ENCODE results near the gene ZNF227. TPM values are rescaled to one million over a fixed set of nuclear protein-coding genes. Genes with fewer than 3 reads are reported as not detected.

Gene ZNF227
- total RNA-seq, result 16.2 and 18.4 TPM in 2 replicates

GRCh38 chr19:44212250-44212865, at the start of gene ZNF227:
TSS of gene ZNF227 (plus strand) at chr19:44212532. CDS start at chr19:44217793, 5,261 bp downstream.

GRCh38 chr19:44164673-44165512, 47.4 kb upstream of the ZNF227 start, which contains the start of gene ZNF226:
TSS of gene ZNF226 (plus strand) at chr19:44165100. CDS start at chr19:44170081, 4,981 bp downstream.

Other genes starting within 250 kb of the ZNF227 start
- 8.1 and 8.4 TPM in 2 replicates for gene ZNF155, start 228.3 kb upstream of the ZNF227 start, total RNA-seq
- gene ZNF230, start 209.6 kb upstream of the ZNF227 start, total RNA-seq, result 2.9 and 5.3 TPM in 2 replicates
- 5.5 and 5.8 TPM in 2 replicates for gene ZNF222, start 187.2 kb upstream of the ZNF227 start, total RNA-seq
- 7.1 and 9.6 TPM in 2 replicates for gene ZNF223, start 160.5 kb upstream of the ZNF227 start, total RNA-seq
- gene ZNF284, start 140.4 kb upstream of the ZNF227 start, total RNA-seq, result 2.3 and 3.0 TPM in 2 replicates
- gene ZNF224, start 118.2 kb upstream of the ZNF227 start, total RNA-seq, result 16.9 and 38.9 TPM in 2 replicates
- gene ZNF225, start 99.1 kb upstream of the ZNF227 start, total RNA-seq, result 4.5 and 7.6 TPM in 2 replicates
- gene ZNF234, start 71.0 kb upstream of the ZNF227 start, total RNA-seq, result 7.8 and 13.8 TPM in 2 replicates
- 11.7 and 15.5 TPM in 2 replicates for gene ZNF226, start 47.4 kb upstream of the ZNF227 start, total RNA-seq
- gene ZNF233, start 47.4 kb downstream of the ZNF227 start, total RNA-seq, result 0.32 and 1.1 TPM in 2 replicates
- gene ZNF235, start 92.5 kb downstream of the ZNF227 start, total RNA-seq, result 2.9 and 5.5 TPM in 2 replicates
- 7.8 and 16.1 TPM in 2 replicates for gene ZNF112, start 144.1 kb downstream of the ZNF227 start, total RNA-seq
- gene ZNF285, start 189.1 kb downstream of the ZNF227 start, total RNA-seq, result 1.9 and 5.3 TPM in 2 replicates
- 6.8 and 12.6 TPM in 2 replicates for gene ZNF229, start 235.9 kb downstream of the ZNF227 start, total RNA-seq

Data from epithelial cell of umbilical artery (primary cell).